SK-N-SH (cell line): ENCODE results near the gene KCNQ5.

ENCODE experiments used
- NRF1 ChIP-seq: IDR thresholded peaks from 2 replicates; pipeline ENCODE4 v1.6.1; 2012; ENCODE audit warnings: low read depth, mild to moderate bottlenecking, low read length
- RAD21 ChIP-seq: IDR thresholded peaks from 2 replicates; pipeline ENCODE4 v1.6.1; 2012; ENCODE audit warnings: mild to moderate bottlenecking, low read length
- TF ChIP-seq, protein P1 (sequence below): IDR thresholded peaks from 2 replicates; pipeline ENCODE4 v1.4.0; 2012; ENCODE audit warnings: low read depth, borderline replicate concordance

DNA sequence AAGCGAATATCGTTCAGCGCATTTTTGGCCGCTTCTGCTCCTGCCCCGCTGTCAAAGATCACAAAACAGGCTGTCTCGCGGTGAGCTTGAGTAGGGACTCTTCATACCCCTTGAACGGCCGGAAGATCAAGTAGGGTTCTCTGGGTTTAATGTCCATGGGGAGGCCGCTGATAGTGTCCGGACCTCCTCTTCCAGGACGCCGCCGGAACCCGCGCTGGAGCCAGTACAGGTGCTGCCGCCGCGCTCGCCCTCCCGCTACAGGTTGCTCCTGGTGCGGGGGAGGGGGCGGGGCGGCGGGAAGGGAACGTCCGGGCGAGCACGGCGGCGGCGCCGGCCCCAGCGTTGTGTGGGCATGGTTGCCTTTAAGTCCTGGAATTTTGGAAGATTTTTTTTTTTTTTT lies 536.0 kb downstream of the KCNQ5 start:
- TF ChIP-seq NRF1 (no peak), RAD21 (no peak)
- TF ChIP-seq, protein P1, sequence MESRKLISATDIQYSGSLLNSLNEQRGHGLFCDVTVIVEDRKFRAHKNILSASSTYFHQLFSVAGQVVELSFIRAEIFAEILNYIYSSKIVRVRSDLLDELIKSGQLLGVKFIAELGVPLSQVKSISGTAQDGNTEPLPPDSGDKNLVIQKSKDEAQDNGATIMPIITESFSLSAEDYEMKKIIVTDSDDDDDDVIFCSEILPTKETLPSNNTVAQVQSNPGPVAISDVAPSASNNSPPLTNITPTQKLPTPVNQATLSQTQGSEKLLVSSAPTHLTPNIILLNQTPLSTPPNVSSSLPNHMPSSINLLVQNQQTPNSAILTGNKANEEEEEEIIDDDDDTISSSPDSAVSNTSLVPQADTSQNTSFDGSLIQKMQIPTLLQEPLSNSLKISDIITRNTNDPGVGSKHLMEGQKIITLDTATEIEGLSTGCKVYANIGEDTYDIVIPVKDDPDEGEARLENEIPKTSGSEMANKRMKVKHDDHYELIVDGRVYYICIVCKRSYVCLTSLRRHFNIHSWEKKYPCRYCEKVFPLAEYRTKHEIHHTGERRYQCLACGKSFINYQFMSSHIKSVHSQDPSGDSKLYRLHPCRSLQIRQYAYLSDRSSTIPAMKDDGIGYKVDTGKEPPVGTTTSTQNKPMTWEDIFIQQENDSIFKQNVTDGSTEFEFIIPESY, result no peak
